Measurements from ENCODE around the gene RGPD8. TPM values are rescaled to one million over a fixed set of nuclear protein-coding genes. Genes with fewer than 3 reads are reported as not detected.

RGPD8 gene
- total and polyA plus RNA-seq, 2 donors (not counting 1 experiment from before 2014, with no cell fraction given) = 3.3 to 13.4 TPM

DNA sequence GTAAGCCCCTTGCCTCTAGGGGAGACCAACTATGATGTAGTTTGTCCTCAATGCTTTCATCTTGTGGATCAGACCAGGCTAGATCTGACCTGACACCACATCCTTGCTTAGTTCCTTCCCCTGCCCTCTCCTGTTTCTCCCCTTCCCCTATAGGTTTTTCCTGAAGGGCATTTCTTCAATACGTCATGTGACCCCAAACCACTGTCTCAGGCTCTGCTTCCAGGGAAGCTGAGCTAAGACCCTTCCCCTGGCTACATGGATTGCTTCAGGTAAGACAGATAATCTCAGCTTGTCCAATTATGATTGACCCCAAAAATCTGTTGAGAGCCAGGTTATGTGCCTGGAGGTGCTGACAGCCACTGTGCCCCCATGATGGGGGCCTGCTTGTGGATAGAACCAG lies 25.9 kb upstream of the RGPD8 start:
- H3K27ac ChIP-seq (ENCODE audit: insufficient read depth, low read length) = no peak overlapping the region
- H3K4me1 ChIP-seq (ENCODE audit: control insufficient read depth, extremely low read depth, insufficient read depth, low read length) = no peaks in the 10 kb centered on the region
- no peaks in the 10 kb centered on the region for H4K20me1 ChIP-seq (ENCODE audit: control insufficient read depth, extremely low read depth, insufficient read depth, low read length)
- no peak for DNase-seq (ENCODE audit: low read depth in 2 of 2)
- no peak overlapping the region for H3K9ac ChIP-seq (ENCODE audit: insufficient read depth, low read length)
- no peak for TF ChIP-seq CTCF (conservative IDR thresholded peaks at IDR 0.05 in 1 of 2, IDR thresholded peaks at IDR 0.05 in 1 of 2; ENCODE audit: low read depth in 1 of 2, low read length in 2 of 2)
- no peak for TF ChIP-seq EZH2 (IDR thresholded peaks at IDR 0.05; ENCODE audit: low read length, missing control alignments)
- H3K79me2 ChIP-seq (ENCODE audit: control insufficient read depth, insufficient read depth, low read length) = no peaks in the 10 kb centered on the region
- H3K27me3 ChIP-seq (ENCODE audit: control insufficient read depth, insufficient read depth, low read length) = peaks cover 11% of the 10 kb centered on the region
- H3K4me2 ChIP-seq (ENCODE audit: extremely low read depth, insufficient read depth, low read length) = no peak overlapping the region
- H3K9me3 ChIP-seq (ENCODE audit: control insufficient read depth, insufficient read depth, low read depth, low read length) = no peaks in the 10 kb centered on the region
- no peak overlapping the region for H2AFZ ChIP-seq (ENCODE audit: low read length)
- no peaks in the 10 kb centered on the region for H3K36me3 ChIP-seq (ENCODE audit: control insufficient read depth, insufficient read depth, low read length)
- no peak overlapping the region for H3K4me3 ChIP-seq (replicated peaks in 1 of 4; ENCODE audit: control extremely low read depth in 1 of 4, insufficient read depth in 1 of 4, low read depth in 3 of 4, low read length in 4 of 4)

- DNase-seq (ENCODE audit: low read depth in 2 of 2) = no peak
- no peaks in the 10 kb centered on the region for H3K79me2 ChIP-seq (ENCODE audit: control insufficient read depth, insufficient read depth, low read length)
- no peak overlapping the region for H3K9ac ChIP-seq (ENCODE audit: insufficient read depth, low read length)
- no peak for TF ChIP-seq CTCF (conservative IDR thresholded peaks at IDR 0.05 in 1 of 2, IDR thresholded peaks at IDR 0.05 in 1 of 2; ENCODE audit: low read depth in 1 of 2, low read length in 2 of 2)
- no peak for TF ChIP-seq EZH2 (IDR thresholded peaks at IDR 0.05; ENCODE audit: low read length, missing control alignments)
- H4K20me1 ChIP-seq (ENCODE audit: control insufficient read depth, extremely low read depth, insufficient read depth, low read length) = no peaks in the 10 kb centered on the region
- H3K27ac ChIP-seq (ENCODE audit: insufficient read depth, low read length) = no peak overlapping the region
- H3K4me2 ChIP-seq (ENCODE audit: extremely low read depth, insufficient read depth, low read length) = no peak overlapping the region
- no peaks in the 10 kb centered on the region for H3K36me3 ChIP-seq (ENCODE audit: control insufficient read depth, insufficient read depth, low read length)
- H3K27me3 ChIP-seq (ENCODE audit: control insufficient read depth, insufficient read depth, low read length) = peaks cover 9% of the 10 kb centered on the region
- H3K4me1 ChIP-seq (ENCODE audit: control insufficient read depth, extremely low read depth, insufficient read depth, low read length) = no peaks in the 10 kb centered on the region
- no peaks in the 10 kb centered on the region for H3K9me3 ChIP-seq (ENCODE audit: control insufficient read depth, insufficient read depth, low read depth, low read length)
- H3K4me3 ChIP-seq (replicated peaks in 1 of 4; ENCODE audit: control extremely low read depth in 1 of 4, insufficient read depth in 1 of 4, low read depth in 3 of 4, low read length in 4 of 4) = no peak overlapping the region
- no peak overlapping the region for H2AFZ ChIP-seq (ENCODE audit: low read length)
Observed at GRCh38 chr2:112454586-112454985, 21.1 kb upstream of the RGPD8 start.

GRCh38 chr2:112451317-112451716 lies 17.9 kb upstream of the RGPD8 start:
- no peak overlapping the region for H3K27ac ChIP-seq (ENCODE audit: insufficient read depth, low read length)
- TF ChIP-seq EZH2 (IDR thresholded peaks at IDR 0.05; ENCODE audit: low read length, missing control alignments) = no peak
- no peak for TF ChIP-seq CTCF (conservative IDR thresholded peaks at IDR 0.05 in 1 of 2, IDR thresholded peaks at IDR 0.05 in 1 of 2; ENCODE audit: low read depth in 1 of 2, low read length in 2 of 2)
- no peak overlapping the region for H3K4me2 ChIP-seq (ENCODE audit: extremely low read depth, insufficient read depth, low read length)
- H3K9me3 ChIP-seq (ENCODE audit: control insufficient read depth, insufficient read depth, low read depth, low read length) = no peaks in the 10 kb centered on the region
- DNase-seq (ENCODE audit: low read depth in 2 of 2) = no peak
- no peaks in the 10 kb centered on the region for H4K20me1 ChIP-seq (ENCODE audit: control insufficient read depth, extremely low read depth, insufficient read depth, low read length)
- no peaks in the 10 kb centered on the region for H3K4me1 ChIP-seq (ENCODE audit: control insufficient read depth, extremely low read depth, insufficient read depth, low read length)
- H3K4me3 ChIP-seq (replicated peaks in 1 of 4; ENCODE audit: control extremely low read depth in 1 of 4, insufficient read depth in 1 of 4, low read depth in 3 of 4, low read length in 4 of 4) = no peak overlapping the region
- no peak overlapping the region for H2AFZ ChIP-seq (ENCODE audit: low read length)
- no peak overlapping the region for H3K9ac ChIP-seq (ENCODE audit: insufficient read depth, low read length)
- H3K36me3 ChIP-seq (ENCODE audit: control insufficient read depth, insufficient read depth, low read length) = no peaks in the 10 kb centered on the region
- peaks cover 5% of the 10 kb centered on the region for H3K27me3 ChIP-seq (ENCODE audit: control insufficient read depth, insufficient read depth, low read length)
- H3K79me2 ChIP-seq (ENCODE audit: control insufficient read depth, insufficient read depth, low read length) = no peaks in the 10 kb centered on the region
